HCT116 (cell line): ENCODE measurements around the gene MXRA5. TPM values are rescaled to one million over a fixed set of nuclear protein-coding genes. Genes with fewer than 3 reads are reported as not detected.

Experiments
- ATAC-seq: fragments of 200-7000 bp; cut with Tn5 transposase; 2 replicates; pipeline ENCODE4 v1.9.1; 2020; ENCODE audit warnings: mild to moderate bottlenecking, moderate library complexity
- BruUV-seq: library from RNA; stranded (reverse); fragments of 400-500 nt; replicated peaks from 2 replicates; lab custom pipeline; 2021; lab: Mats Ljungman, UMichigan
- CTCF ChIA-PET: fragments of 300-600 bp; sonication (Branson Sonifier 250); formaldehyde crosslinking; loops from one replicate; lab custom pipeline; 2021; ENCODE audit warnings: antibody characterized with exemption; lab: Charles Lee
- POLR2A ChIA-PET: fragments of 300-600, 350-600 bp; sonication (Branson Sonifier 250); formaldehyde crosslinking; loops from one replicate; lab custom pipeline; 2021; ENCODE audit warnings: antibody characterized with exemption; lab: Charles Lee
- RAD21 ChIA-PET, 2 experiments: fragments of 300-600 bp; sonication (Branson Sonifier 250); formaldehyde crosslinking; loops; one replicate each; lab custom pipeline; 2023; ENCODE audit warnings: low total read pairs in 2 of 2; ENCODE audit not compliant: uncharacterized antibody in 2 of 2, unreplicated experiment in 2 of 2, low non-redundant PET in 1 of 2; lab: Charles Lee
- DNase-seq: peaks from one replicate; pipeline ENCODE4 v3.0.0-alpha.2; 2010; ENCODE audit warnings: low read depth, low spot score
- H2AFZ ChIP-seq: fragments of 200-600 bp; shearing (Covaris generic), sonication (generic); 2 replicates; pipeline ENCODE4 v1.6.1; 2017; ENCODE audit warnings: low read depth, mixed run types, mixed read lengths, antibody characterized with exemption, low read length; ENCODE audit not compliant: poor library complexity, severe bottlenecking
- H3K27ac ChIP-seq: 2 replicates; pipeline ENCODE4 v1.5.1; 2012; ENCODE audit warnings: low read depth, low read length
- H3K27me3 ChIP-seq: fragments of 200-600 bp; sonication (generic); 2 replicates; pipeline ENCODE4 v1.6.1; 2016; ENCODE audit warnings: mixed run types, low read length, mixed read lengths; ENCODE audit not compliant: insufficient read depth
- H3K36me3 ChIP-seq, 2 experiments: fragments of 200-500 bp in 1 of 2; fragments of 200-600 bp in 1 of 2; sonication (Bioruptor generic) in 1 of 2; sonication (generic) in 1 of 2; 2 replicates each; pipeline versions ENCODE4 v1.5.1 to v1.6.1; 2014 to 2016; ENCODE audit warnings: low read length in 2 of 2, inconsistent platforms in 1 of 2, mixed read lengths in 1 of 2, mixed run types in 1 of 2; ENCODE audit not compliant: insufficient read depth in 2 of 2, control insufficient read depth in 1 of 2
- H3K4me1 ChIP-seq, 2 experiments: fragments of 200-600 bp in 1 of 2; sonication (generic) in 1 of 2; 2 replicates each; pipeline versions ENCODE4 v1.5.1 to v1.6.1; 2012 to 2017; ENCODE audit warnings: low read length in 2 of 2, inconsistent platforms in 1 of 2, mild to moderate bottlenecking in 1 of 2, mixed read lengths in 1 of 2, mixed run types in 1 of 2, moderate library complexity in 1 of 2; ENCODE audit not compliant: insufficient read depth in 2 of 2, control insufficient read depth in 1 of 2
- H3K4me2 ChIP-seq: fragments of 200-600 bp; sonication (generic); 2 replicates; pipeline ENCODE4 v1.6.1; 2017; ENCODE audit warnings: mixed run types, low read length, mixed read lengths
- H3K4me3 ChIP-seq, 2 experiments: fragments of 200-600 bp in 1 of 2; sonication (generic) in 1 of 2; replicated peaks in 1 of 2; 2 replicates each; pipeline ENCODE4 v1.5.1; 2011 to 2016; ENCODE audit warnings: low read length in 2 of 2, control low read depth in 1 of 2, low read depth in 1 of 2, mild to moderate bottlenecking in 1 of 2, mixed read lengths in 1 of 2, mixed run types in 1 of 2
- H3K79me2 ChIP-seq: fragments of 200-600 bp; sonication (generic); 2 replicates; pipeline ENCODE4 v1.6.1; 2017; ENCODE audit warnings: mild to moderate bottlenecking, mixed run types, low read length, moderate library complexity, mixed read lengths; ENCODE audit not compliant: insufficient read depth
- H3K9ac ChIP-seq: fragments of 200-600 bp; sonication (generic); 2 replicates; pipeline ENCODE4 v1.6.1; 2016; ENCODE audit warnings: low read length, mixed read lengths
- H3K9me2 ChIP-seq: fragments of 200-600 bp; sonication (generic), shearing (Covaris generic); 2 replicates; pipeline ENCODE4 v1.6.1; 2017; ENCODE audit warnings: mixed run types, mild to moderate bottlenecking, moderate library complexity; ENCODE audit not compliant: insufficient read depth
- H3K9me3 ChIP-seq, 2 experiments: fragments of 200-500 bp in 1 of 2; fragments of 200-600 bp in 1 of 2; sonication (Bioruptor generic) in 1 of 2; sonication (generic) in 1 of 2; 2 replicates each; pipeline ENCODE4 v1.6.1; 2014 to 2017; ENCODE audit warnings: low read length in 2 of 2, mixed read lengths in 2 of 2, inconsistent platforms in 1 of 2, low read depth in 1 of 2, mild to moderate bottlenecking in 1 of 2, mixed run types in 1 of 2, moderate library complexity in 1 of 2; ENCODE audit not compliant: control insufficient read depth in 1 of 2, insufficient read depth in 1 of 2
- H4K20me1 ChIP-seq: fragments of 200-600 bp; sonication (generic), shearing (Covaris generic); 2 replicates; pipeline ENCODE4 v1.6.1; 2017; ENCODE audit warnings: mixed run types, mild to moderate bottlenecking, moderate library complexity; ENCODE audit not compliant: insufficient read depth
- CBX3 ChIP-seq: IDR thresholded peaks from 2 replicates; pipeline ENCODE4 v1.6.1; 2012; ENCODE audit warnings: low read depth
- CEBPB ChIP-seq: IDR thresholded peaks from 2 replicates; pipeline ENCODE4 v1.6.1; 2012; ENCODE audit warnings: low read depth
- ELF1 ChIP-seq: IDR thresholded peaks from 2 replicates; pipeline ENCODE4 v1.6.1; 2012; ENCODE audit warnings: low read depth, borderline replicate concordance
- EZH2phosphoT487 ChIP-seq: fragments of 200-600 bp; IDR thresholded peaks from 2 replicates; pipeline ENCODE4 v1.6.1; 2018; ENCODE audit warnings: antibody characterized with exemption, borderline replicate concordance
- FOSL1 ChIP-seq: IDR thresholded peaks from 2 replicates; pipeline ENCODE4 v1.6.1; 2012; ENCODE audit warnings: low read depth
- JUND ChIP-seq: IDR thresholded peaks from 2 replicates; pipeline ENCODE4 v1.6.1; 2012
- POLR2AphosphoS5 ChIP-seq: IDR thresholded peaks from 2 replicates; pipeline ENCODE4 v1.6.1; 2011; ENCODE audit warnings: mild to moderate bottlenecking, low read depth, low read length, moderate library complexity
- REST ChIP-seq: IDR thresholded peaks from 2 replicates; pipeline ENCODE4 v1.6.1; 2012; ENCODE audit warnings: low read depth
- SP1 ChIP-seq: IDR thresholded peaks from 2 replicates; pipeline ENCODE4 v1.6.1; 2012; ENCODE audit warnings: low read depth
- SRF ChIP-seq: IDR thresholded peaks from 2 replicates; pipeline ENCODE4 v1.6.1; 2012; ENCODE audit warnings: low read depth
- TCF7L2 ChIP-seq: IDR thresholded peaks from 2 replicates; pipeline ENCODE4 v1.7.0; 2011; ENCODE audit warnings: borderline replicate concordance, inconsistent platforms; ENCODE audit not compliant: insufficient read depth, insufficient read length; ENCODE audit errors: extremely low read depth
- YY1 ChIP-seq: IDR thresholded peaks from 2 replicates; pipeline ENCODE4 v1.6.1; 2011; ENCODE audit warnings: low read length, low read depth, moderate library complexity, mild to moderate bottlenecking; ENCODE audit not compliant: insufficient replicate concordance; ENCODE audit errors: extremely low read depth
- ZFX ChIP-seq: fragments of 450-650 bp; IDR thresholded peaks from 2 replicates; pipeline ENCODE4 v1.6.1; 2017
- ZNF274 ChIP-seq: fragments of 200-500 bp; sonication (Bioruptor generic); IDR thresholded peaks from 2 replicates; pipeline ENCODE4 v1.6.1; 2014; ENCODE audit warnings: mild to moderate bottlenecking, low read depth, low read length, inconsistent platforms
- intact Hi-C: fragments of 100-400 bp; cut with micrococcal nuclease; formaldehyde crosslinking; loops from 2 replicates; pipeline ENCODE4 v1.10.0; 2022
- total RNA-seq: library from RNA; stranded (reverse); gene quantifications from one replicate; pipeline ENCODE4 v1.2.1, GENCODE V29; 2021; ENCODE audit not compliant: unreplicated experiment
- TF ChIP-seq, protein P1 (sequence below): IDR thresholded peaks from 2 replicates; pipeline ENCODE4 v1.6.1; 2012
- TF ChIP-seq, protein P2 (sequence below): IDR thresholded peaks from 2 replicates; pipeline ENCODE4 v1.6.1; 2011; ENCODE audit warnings: mild to moderate bottlenecking, low read length, moderate library complexity; ENCODE audit not compliant: insufficient replicate concordance; ENCODE audit errors: extremely low read depth

MXRA5 gene
- total RNA-seq, 1 experiment from 2014 or later: 0.02 TPM

GRCh38 chrX:3312109-3312508, 34.3 kb downstream of the MXRA5 start:
- no peaks in the 10 kb centered on the region for H4K20me1 ChIP-seq
- no peak for TF ChIP-seq FOSL1
- no peak for TF ChIP-seq REST
- TF ChIP-seq YY1: no peak
- TF ChIP-seq, protein P1, sequence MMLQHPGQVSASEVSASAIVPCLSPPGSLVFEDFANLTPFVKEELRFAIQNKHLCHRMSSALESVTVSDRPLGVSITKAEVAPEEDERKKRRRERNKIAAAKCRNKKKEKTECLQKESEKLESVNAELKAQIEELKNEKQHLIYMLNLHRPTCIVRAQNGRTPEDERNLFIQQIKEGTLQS: no peak
- TF ChIP-seq CEBPB: no peak
- TF ChIP-seq CBX3: no peak
- no peak for TF ChIP-seq ZFX
- TF ChIP-seq TCF7L2: no peak
- TF ChIP-seq SRF: no peak
- TF ChIP-seq ELF1: no peak
- TF ChIP-seq SP1: no peak
- no peak for TF ChIP-seq POLR2AphosphoS5
- TF ChIP-seq, protein P2, sequence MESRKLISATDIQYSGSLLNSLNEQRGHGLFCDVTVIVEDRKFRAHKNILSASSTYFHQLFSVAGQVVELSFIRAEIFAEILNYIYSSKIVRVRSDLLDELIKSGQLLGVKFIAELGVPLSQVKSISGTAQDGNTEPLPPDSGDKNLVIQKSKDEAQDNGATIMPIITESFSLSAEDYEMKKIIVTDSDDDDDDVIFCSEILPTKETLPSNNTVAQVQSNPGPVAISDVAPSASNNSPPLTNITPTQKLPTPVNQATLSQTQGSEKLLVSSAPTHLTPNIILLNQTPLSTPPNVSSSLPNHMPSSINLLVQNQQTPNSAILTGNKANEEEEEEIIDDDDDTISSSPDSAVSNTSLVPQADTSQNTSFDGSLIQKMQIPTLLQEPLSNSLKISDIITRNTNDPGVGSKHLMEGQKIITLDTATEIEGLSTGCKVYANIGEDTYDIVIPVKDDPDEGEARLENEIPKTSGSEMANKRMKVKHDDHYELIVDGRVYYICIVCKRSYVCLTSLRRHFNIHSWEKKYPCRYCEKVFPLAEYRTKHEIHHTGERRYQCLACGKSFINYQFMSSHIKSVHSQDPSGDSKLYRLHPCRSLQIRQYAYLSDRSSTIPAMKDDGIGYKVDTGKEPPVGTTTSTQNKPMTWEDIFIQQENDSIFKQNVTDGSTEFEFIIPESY: no peak
- TF ChIP-seq JUND: no peak
- no peak for TF ChIP-seq ZNF274
- no peak for TF ChIP-seq EZH2phosphoT487
- H3K27ac ChIP-seq: no peak overlapping the region
- ChIA-PET RAD21 (no interaction called here), CTCF (no interaction called here), POLR2A (no interaction called here)
- no peaks in the 10 kb centered on the region for H3K4me1 ChIP-seq
- no peaks in the 10 kb centered on the region for H3K9me2 ChIP-seq
- H3K79me2 ChIP-seq: no peaks in the 10 kb centered on the region
- DNase-seq: no peak
- H2AFZ ChIP-seq: no peak overlapping the region
- no peak overlapping the region for H3K4me3 ChIP-seq
- no peaks in the 10 kb centered on the region for H3K9me3 ChIP-seq
- no peak overlapping the region for H3K9ac ChIP-seq
- no peaks in the 10 kb centered on the region for H3K27me3 ChIP-seq
- BruUV-seq: no TSS peak
- intact Hi-C loops: no loop called here
- H3K36me3 ChIP-seq: no peaks in the 10 kb centered on the region
- no peak for ATAC-seq
- H3K4me2 ChIP-seq: no peak overlapping the region
